ENCODE data around the gene SCARB2.

DNA sequence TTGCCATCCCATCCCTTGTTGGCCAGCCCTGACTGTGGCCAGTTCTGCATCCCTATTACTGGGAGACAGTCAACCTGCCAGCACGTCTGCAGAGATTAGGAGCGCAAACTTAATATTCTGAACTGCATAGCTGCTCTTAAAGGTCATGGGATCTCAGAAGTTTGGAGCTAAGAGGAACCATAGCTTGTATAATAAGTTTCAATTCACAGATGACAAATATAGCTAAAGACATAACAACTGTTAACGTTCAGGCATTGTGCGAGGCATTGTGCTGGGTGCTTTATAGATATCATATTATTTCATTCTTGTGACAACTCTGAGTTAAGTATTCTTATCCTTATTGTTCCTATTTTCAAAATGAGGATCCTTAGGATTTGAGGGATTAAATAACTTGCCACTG is 3.7 kb downstream of the SCARB2 start:
- TF ChIP-seq, protein P1, sequence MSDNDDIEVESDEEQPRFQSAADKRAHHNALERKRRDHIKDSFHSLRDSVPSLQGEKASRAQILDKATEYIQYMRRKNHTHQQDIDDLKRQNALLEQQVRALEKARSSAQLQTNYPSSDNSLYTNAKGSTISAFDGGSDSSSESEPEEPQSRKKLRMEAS (IDR thresholded peaks at IDR 0.05), result no peak
- TF ChIP-seq, protein P2, sequence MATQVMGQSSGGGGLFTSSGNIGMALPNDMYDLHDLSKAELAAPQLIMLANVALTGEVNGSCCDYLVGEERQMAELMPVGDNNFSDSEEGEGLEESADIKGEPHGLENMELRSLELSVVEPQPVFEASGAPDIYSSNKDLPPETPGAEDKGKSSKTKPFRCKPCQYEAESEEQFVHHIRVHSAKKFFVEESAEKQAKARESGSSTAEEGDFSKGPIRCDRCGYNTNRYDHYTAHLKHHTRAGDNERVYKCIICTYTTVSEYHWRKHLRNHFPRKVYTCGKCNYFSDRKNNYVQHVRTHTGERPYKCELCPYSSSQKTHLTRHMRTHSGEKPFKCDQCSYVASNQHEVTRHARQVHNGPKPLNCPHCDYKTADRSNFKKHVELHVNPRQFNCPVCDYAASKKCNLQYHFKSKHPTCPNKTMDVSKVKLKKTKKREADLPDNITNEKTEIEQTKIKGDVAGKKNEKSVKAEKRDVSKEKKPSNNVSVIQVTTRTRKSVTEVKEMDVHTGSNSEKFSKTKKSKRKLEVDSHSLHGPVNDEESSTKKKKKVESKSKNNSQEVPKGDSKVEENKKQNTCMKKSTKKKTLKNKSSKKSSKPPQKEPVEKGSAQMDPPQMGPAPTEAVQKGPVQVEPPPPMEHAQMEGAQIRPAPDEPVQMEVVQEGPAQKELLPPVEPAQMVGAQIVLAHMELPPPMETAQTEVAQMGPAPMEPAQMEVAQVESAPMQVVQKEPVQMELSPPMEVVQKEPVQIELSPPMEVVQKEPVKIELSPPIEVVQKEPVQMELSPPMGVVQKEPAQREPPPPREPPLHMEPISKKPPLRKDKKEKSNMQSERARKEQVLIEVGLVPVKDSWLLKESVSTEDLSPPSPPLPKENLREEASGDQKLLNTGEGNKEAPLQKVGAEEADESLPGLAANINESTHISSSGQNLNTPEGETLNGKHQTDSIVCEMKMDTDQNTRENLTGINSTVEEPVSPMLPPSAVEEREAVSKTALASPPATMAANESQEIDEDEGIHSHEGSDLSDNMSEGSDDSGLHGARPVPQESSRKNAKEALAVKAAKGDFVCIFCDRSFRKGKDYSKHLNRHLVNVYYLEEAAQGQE (IDR thresholded peaks at IDR 0.05), result no peak
- TF ChIP-seq, protein P3, sequence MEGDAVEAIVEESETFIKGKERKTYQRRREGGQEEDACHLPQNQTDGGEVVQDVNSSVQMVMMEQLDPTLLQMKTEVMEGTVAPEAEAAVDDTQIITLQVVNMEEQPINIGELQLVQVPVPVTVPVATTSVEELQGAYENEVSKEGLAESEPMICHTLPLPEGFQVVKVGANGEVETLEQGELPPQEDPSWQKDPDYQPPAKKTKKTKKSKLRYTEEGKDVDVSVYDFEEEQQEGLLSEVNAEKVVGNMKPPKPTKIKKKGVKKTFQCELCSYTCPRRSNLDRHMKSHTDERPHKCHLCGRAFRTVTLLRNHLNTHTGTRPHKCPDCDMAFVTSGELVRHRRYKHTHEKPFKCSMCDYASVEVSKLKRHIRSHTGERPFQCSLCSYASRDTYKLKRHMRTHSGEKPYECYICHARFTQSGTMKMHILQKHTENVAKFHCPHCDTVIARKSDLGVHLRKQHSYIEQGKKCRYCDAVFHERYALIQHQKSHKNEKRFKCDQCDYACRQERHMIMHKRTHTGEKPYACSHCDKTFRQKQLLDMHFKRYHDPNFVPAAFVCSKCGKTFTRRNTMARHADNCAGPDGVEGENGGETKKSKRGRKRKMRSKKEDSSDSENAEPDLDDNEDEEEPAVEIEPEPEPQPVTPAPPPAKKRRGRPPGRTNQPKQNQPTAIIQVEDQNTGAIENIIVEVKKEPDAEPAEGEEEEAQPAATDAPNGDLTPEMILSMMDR (IDR thresholded peaks at IDR 0.05; ENCODE audit: low read depth, low read length, missing input control), result no peak
- TF ChIP-seq EGR1 (IDR thresholded peaks at IDR 0.05; ENCODE audit: low read depth in 2 of 2) (no peak), RAD21 (IDR thresholded peaks at IDR 0.05) (no peak), JUND (IDR thresholded peaks at IDR 0.05) (no peak), SP1 (IDR thresholded peaks at IDR 0.05) (no peak), TAF1 (conservative IDR thresholded peaks at IDR 0.05) (no peak), YY1 (IDR thresholded peaks at IDR 0.05) (no peak), NR2F2 (IDR thresholded peaks at IDR 0.05) (no peak), RXRA (IDR thresholded peaks at IDR 0.05) (no peak)
- TF ChIP-seq, protein P4, sequence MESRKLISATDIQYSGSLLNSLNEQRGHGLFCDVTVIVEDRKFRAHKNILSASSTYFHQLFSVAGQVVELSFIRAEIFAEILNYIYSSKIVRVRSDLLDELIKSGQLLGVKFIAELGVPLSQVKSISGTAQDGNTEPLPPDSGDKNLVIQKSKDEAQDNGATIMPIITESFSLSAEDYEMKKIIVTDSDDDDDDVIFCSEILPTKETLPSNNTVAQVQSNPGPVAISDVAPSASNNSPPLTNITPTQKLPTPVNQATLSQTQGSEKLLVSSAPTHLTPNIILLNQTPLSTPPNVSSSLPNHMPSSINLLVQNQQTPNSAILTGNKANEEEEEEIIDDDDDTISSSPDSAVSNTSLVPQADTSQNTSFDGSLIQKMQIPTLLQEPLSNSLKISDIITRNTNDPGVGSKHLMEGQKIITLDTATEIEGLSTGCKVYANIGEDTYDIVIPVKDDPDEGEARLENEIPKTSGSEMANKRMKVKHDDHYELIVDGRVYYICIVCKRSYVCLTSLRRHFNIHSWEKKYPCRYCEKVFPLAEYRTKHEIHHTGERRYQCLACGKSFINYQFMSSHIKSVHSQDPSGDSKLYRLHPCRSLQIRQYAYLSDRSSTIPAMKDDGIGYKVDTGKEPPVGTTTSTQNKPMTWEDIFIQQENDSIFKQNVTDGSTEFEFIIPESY (IDR thresholded peaks at IDR 0.05), result no peak
- TF ChIP-seq, protein P5, sequence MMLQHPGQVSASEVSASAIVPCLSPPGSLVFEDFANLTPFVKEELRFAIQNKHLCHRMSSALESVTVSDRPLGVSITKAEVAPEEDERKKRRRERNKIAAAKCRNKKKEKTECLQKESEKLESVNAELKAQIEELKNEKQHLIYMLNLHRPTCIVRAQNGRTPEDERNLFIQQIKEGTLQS (IDR thresholded peaks at IDR 0.05), result no peak

Data from liver (tissue), 3 donors.